Kidney (tissue), 14 donors: Measurements from ENCODE around the gene WFIKKN2. TPM values are rescaled to one million over a fixed set of nuclear protein-coding genes. Genes with fewer than 3 reads are reported as not detected.

Experiments
- DNase-seq, 5 donors: peaks; one replicate each; pipeline ENCODE4 v3.0.0-alpha.2; 2013 to 2020
- FAIRE-seq: peaks from 2 replicates; lab custom pipeline; 2012; peaks lifted over from hg19 to GRCh38; lab: Jason Lieb, UNC
- H3K27ac ChIP-seq, 2 donors: one replicate each; pipeline ENCODE4 v1.7.0; 2013; ENCODE audit warnings: low read depth in 2 of 2, low read length in 2 of 2, inconsistent platforms in 1 of 2
- H3K27me3 ChIP-seq: one replicate; pipeline ENCODE4 v1.7.1; 2013; ENCODE audit warnings: low read length, inconsistent platforms; ENCODE audit not compliant: control insufficient read depth, insufficient read depth
- H3K36me3 ChIP-seq, 3 donors: one replicate each; pipeline versions ENCODE4 v1.7.0 to v1.7.1; 2013; ENCODE audit warnings: low read length in 3 of 3, control low read depth in 1 of 3, inconsistent platforms in 1 of 3; ENCODE audit not compliant: insufficient read depth in 3 of 3, control insufficient read depth in 2 of 3
- H3K4me1 ChIP-seq, 3 donors: one replicate each; pipeline versions ENCODE4 v1.7.0 to v1.7.1; 2013; ENCODE audit warnings: low read length in 3 of 3, inconsistent platforms in 1 of 3, low read depth in 1 of 3; ENCODE audit not compliant: control insufficient read depth in 2 of 3, insufficient read depth in 2 of 3
- H3K4me3 ChIP-seq, 3 donors: one replicate each; pipeline versions ENCODE4 v1.7.0 to v1.8.1; 2013; ENCODE audit warnings: low read length in 3 of 3, control low read depth in 1 of 3, inconsistent platforms in 1 of 3
- H3K9ac ChIP-seq, 3 donors: one replicate each; pipeline versions ENCODE4 v1.7.0 to v1.7.1; 2013; ENCODE audit warnings: low read length in 3 of 3, control low read depth in 1 of 3, inconsistent platforms in 1 of 3
- H3K9me3 ChIP-seq, 3 donors: one replicate each; pipeline versions ENCODE4 v1.7.0 to v1.7.1; 2013; ENCODE audit warnings: low read length in 3 of 3, control low read depth in 1 of 3, inconsistent platforms in 1 of 3; ENCODE audit not compliant: control insufficient read depth in 2 of 3, insufficient read depth in 1 of 3
- CTCF ChIP-seq: IDR thresholded peaks from 3 replicates; pipeline ENCODE4 v1.5.1; 2012; ENCODE audit warnings: mild to moderate bottlenecking, moderate library complexity, borderline replicate concordance; ENCODE audit not compliant: insufficient read depth; ENCODE audit errors: extremely low read depth
- intact Hi-C: fragments of 100-400 bp; cut with DNase I; formaldehyde crosslinking; loops from one replicate; pipeline ENCODE4 v1.11.1; 2022
- polyA plus RNA-seq: library from polyadenylated mRNA; stranded (reverse); fragments of 350-450 nt; fragmentation: Illumina TruSeq; extraction: RNeasy Lipid Tissue Mini Kit (QIAGEN cat#74804); gene quantifications from one replicate; pipeline ENCODE4 v1.2.3, GENCODE V29; 2014; ENCODE audit warnings: low read depth, low replicate concordance; ENCODE audit not compliant: insufficient read depth
- total RNA-seq: library from RNA; stranded (reverse); fragmentation: NEBNext Ultra II Directional; extraction: Animal tissue kit (Norgen Biotek cat#: 25700); gene quantifications from one replicate; pipeline ENCODE4 v1.2.1, GENCODE V29; 2021
- donor health status: control.
- donor health status: control.
- donor health status: control.
- donor health status: control.
- donor health status: control.
- donor health status: DM: yes; HTN: yes; CAD: no.
- donor health status: Normal renal cell carcinoma (clear cell type).

WFIKKN2 gene
- total and polyA plus RNA-seq, 2 donors from 2014 or later: 0.09 TPM; not detected in 1

- Histone ChIP-seq H3K27me3 (no peaks in the 10 kb centered on the region), H3K4me3 (peak overlapping the region; percentile 1 to 100 (median 99)), H3K9ac (peak overlapping the region in 2 of 3 donors; percentile 50 to 98), H3K27ac (peak overlapping the region; percentile 71 to 86), H3K4me1 (peaks cover 0 to 7% (median 5%) of the 10 kb centered on the region in 3 donors), H3K36me3 (peaks cover 2 to 24% (median 16%) of the 10 kb centered on the region in 3 donors), H3K9me3 (no peaks in the 10 kb centered on the region)
- TF ChIP-seq CTCF: peak; percentile 54
- FAIRE-seq (no peak), DNase-seq (peak in 2 of 5 donors; percentile 22 to 42)
- intact Hi-C loops: no loop called here
Observed at GRCh38 chr17:50863221-50863843, 27.9 kb downstream of the WFIKKN2 start.

GRCh38 chr17:50863931-50864330 is 28.5 kb downstream of the WFIKKN2 start:
- peaks cover 2 to 24% (median 16%) of the 10 kb centered on the region in 3 donors for H3K36me3 ChIP-seq
- peaks cover 0 to 12% (median 7%) of the 10 kb centered on the region in 3 donors for H3K4me1 ChIP-seq
- intact Hi-C loops: no loop called here
- H3K9me3 ChIP-seq: no peaks in the 10 kb centered on the region
- DNase-seq (no peak), FAIRE-seq (no peak)
- no peak for TF ChIP-seq CTCF
- H3K9ac ChIP-seq: peak overlapping the region; percentile 50 to 98 (median 97)
- H3K27ac ChIP-seq: peak overlapping the region; percentile 71 to 86
- peak overlapping the region; percentile 1 to 100 (median 99) for H3K4me3 ChIP-seq
- H3K27me3 ChIP-seq: no peaks in the 10 kb centered on the region

- FAIRE-seq: no peak
- intact Hi-C loops: no loop called here
Observed at GRCh38 chr17:50864747-50865059, 29.3 kb downstream of the WFIKKN2 start.

More at GRCh38 chr17:50864747-50865059, 29.3 kb downstream of the WFIKKN2 start:
- DNase-seq: no peak
- Histone ChIP-seq H3K9ac (peak overlapping the region; percentile 97 to 99 (median 98)), H3K27ac (peak overlapping the region; percentile 98 to 100), H3K4me3 (peak overlapping the region; percentile 95 to 100 (median 99)), H3K4me1 (peaks cover 0 to 12% (median 7%) of the 10 kb centered on the region in 3 donors), H3K36me3 (peaks cover 2 to 24% (median 16%) of the 10 kb centered on the region in 3 donors), H3K27me3 (no peaks in the 10 kb centered on the region), H3K9me3 (no peaks in the 10 kb centered on the region)
- no peak for TF ChIP-seq CTCF
